GM21515 (cell line): ENCODE data around the gene PGS1.

Experiments
- ATAC-seq: cut with Tn5 transposase; IDR thresholded peaks from one replicate; pipeline ENCODE4 v1.9.1; 2021; ENCODE audit not compliant: unreplicated experiment

Gene PGS1

DNA sequence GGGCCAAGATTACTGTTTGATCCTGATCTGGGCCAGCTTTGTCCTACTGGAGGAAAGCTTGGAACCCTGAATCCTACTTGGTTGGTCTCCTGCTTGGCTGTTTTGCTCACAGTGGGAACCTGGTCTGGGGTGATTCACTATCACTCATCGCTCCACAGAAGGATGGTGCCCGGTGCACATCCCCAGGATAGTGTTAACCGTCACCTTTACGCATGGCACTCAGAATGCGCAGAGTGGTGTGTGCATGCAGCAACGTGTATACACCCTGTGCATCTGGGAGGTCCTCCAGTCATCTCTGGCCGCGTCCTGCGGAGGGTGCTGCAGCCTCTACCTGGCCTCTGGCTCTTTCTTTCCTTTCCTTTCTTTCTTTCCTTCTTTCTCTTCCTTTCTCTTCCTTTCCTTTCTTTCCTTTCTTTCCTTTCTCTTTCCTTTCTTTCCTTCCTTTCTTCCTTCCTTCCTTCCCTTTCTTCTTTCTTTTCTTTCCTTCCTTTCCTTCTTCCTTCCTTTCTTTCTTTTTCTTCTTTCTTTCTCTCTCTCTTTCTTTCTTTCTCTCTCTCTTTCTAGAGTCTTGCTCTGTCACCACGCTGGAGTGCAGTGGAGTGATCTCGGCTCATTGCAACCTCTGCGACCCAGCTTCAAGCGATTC, 31.7 kb upstream of the PGS1 start:
- ATAC-seq: no peak

DNA sequence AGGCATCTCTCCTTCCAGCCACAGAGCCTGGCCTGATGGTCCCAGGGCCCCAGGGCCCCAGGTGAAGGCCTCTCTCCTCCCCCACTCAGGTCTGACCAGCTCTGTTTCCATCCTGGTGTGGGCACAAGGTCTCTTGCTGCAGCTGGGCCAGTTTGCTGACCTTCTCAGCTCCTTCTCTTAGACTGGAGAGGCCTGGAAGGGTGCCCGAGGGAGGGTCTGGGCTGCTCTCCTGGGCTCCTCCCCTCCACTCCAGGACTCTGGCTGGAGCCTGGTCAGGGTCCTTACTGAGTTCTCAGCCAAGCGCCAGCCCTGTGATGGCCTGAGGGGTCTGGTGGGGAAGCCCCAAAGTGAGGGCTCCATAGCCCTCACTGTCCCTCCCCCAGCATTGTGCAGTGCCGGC, 31.0 kb upstream of the PGS1 start:
- ATAC-seq: no peak

DNA sequence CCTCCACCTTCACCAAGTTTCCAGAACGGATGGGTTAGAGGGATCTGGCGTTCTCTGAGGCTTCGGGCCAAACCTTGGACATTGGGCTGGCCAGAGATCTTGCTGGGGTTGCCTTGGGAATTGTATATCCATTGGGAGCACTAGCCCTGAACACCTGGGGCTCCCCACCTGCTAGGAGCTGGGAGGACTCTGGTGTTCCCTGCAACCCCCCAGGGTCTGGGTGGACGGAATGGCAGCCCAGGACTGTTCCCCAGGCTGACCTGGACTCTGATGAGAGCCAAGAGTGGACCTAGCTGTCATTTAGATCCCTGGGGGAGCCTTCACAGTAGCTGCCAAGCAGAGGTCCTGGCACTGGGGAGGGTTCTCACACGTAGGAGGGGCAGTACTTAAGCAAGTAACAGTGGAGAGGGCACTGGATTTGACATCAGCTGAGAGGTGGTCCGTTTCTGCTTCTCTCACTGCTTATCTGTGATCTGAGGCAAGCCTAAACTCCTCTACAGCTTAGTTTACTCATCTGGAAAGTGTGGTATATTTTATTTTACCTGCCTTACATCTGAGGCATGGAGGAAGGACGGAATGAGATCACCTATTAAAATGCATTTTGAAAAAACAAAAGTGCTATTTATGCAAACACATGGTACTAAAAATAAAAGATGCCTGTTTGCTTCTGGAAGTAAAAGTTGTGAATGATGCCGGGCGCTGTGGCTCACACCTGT, 30.2 kb upstream of the PGS1 start:
- ATAC-seq: no peak

DNA sequence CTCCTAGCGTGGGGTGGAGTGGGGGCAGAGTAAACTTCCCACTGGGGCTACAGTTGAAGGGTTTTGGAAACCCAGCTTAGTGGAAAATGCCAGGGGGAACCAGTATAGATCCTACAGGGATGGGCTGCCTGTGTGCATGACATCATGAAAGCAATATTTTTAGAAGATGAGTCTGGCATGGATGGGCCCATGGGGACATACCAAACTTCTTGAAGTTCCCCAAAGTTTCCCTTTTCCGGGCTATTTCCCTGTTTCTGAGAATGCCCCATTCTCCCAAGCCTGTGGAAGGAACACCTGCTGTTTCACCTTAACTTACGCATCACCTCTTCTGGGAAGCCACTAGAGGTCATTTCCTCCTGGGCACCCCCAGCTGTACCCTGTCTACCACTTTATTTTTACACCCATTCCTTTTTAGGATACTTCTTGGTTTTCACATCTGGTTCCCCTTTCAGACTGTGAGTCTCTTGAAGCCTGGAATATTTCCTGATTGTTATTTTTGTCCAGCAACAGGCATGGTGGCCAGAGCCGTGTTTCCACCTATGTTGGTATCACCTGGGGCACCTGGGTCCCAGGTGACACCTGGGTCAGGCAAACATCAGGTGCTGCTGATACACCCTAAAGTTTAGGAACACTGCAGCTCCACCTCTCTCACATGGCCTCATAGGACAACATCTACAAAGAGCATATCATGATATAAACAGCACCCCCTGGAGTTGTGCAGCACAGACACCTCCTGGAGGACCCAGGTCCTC, 28.4 kb upstream of the PGS1 start:
- no peak for ATAC-seq

DNA sequence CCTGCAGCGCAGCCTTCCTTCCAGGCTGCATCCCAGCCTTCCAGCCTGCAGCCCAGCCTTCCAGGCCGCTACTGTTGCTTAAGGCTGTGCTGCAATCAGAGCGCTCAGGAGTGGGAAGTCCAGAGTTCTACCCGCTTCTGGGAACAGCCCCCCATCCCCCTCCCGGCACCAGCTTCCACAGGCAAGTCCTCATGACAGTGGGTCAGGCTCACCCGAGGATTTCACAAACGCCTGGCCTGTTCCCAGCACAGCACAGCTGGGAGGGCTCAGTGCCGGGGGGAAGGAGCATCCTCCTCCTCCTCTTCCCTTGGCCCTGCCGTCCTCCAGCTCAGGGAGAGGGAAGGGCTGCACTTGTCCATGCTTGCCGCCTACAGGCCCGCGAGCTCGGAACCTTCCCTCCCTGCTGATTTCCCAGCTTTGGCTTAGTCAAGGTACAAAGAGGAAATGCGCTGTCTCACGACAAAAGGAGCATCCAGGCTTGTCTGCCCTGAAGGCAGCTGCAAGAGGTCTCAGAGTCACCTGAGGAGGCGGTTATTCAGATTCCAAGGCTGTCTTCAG, 26.9 kb upstream of the PGS1 start:
- ATAC-seq: no peak

DNA sequence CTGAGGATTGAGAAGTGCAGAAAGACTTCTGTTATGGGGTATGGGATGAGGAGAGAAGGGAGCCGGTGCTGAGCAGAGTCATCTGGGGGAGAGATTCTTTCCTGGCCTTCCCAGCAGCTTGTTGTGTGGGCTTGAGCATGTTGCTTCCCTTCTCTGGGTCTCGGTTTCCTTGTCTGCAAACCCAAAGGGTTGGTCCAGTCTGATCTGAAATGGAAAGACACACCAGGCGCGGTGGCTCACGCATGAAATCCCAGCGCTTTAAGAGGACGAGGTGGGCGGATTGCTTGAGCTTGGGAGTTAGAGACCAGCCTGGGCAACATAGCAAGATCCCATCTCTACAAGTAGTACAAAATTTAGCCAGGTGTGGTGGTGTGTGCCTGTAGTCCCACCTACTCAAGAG, 24.6 kb upstream of the PGS1 start:
- ATAC-seq: no peak

DNA sequence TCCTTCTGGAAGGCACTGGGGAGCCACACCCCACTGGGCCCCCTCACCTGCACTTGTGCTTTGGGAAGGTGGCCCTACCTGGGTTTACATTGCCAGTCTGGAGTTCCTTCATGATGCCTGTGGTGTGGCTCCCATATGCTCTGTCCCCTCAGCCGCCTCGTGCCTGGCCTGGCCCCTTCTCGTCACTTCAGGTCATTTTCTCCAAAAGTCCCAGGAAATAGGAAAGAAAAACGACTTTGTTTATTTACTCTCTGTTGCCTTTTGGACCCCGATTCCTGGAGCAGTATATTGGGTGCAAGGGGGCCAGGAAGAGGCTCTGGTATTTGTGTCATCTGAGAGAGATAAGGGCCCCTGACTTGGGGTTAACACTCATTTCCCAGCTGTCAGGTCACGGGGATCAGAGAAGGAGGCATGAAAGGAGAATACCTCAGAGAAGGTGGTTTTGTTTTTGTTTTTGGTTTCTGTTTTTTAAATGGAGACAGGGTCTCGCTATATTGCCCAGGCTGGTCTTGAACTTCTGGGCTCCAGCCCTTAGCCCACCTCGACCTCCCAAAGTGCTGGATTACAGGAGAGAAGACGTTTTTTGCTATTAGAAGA, 23.3 kb upstream of the PGS1 start:
- ATAC-seq: no peak

DNA sequence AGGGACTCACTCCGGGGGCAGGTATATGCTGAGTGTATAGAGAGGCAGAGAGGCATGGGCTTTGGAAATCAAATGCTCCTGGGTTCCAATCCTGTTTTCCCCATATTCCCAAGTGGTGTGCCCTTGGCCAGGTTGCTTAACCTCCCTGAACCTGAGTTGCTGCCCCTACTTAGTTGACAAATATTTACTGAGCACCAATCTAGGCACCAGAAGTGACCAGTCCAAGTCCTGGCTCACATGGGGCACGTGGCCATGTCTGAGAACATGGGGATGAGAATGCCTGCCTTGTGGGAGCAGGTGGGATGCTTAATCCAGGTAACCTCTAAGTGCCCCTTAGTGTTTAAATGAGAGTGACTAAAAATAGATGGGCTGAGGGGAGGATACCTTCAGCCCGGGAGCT, 22.7 kb upstream of the PGS1 start:
- no peak for ATAC-seq

DNA sequence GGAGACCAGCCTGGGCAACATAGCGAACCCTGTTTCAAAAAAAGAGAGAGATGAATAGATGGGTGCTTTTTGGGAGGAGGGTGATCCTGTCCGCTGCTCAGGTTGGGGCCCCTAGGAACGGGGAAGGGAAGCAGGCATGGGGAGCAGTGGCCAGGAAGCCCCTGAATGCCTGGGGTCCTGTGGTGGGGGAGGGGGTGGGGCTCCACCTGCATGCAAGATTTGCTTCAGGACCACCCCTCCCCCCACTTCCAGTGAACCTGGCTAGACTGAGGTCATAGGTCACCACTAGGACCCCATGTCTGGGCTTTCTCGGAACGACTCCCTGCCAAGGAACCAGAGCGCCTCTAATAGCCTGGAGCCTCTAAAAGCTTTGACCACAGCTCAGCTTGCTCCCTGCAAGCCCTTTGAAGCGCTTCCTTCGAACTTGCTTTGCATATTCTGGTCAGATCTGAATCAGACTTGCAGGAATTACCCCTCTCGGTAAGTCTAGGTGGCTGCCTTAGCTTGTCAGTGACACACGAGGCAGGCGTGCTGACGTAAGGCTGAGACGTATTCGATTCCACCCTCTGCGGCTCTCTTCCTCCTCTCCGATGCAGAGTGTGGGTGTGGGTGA, 22.2 kb upstream of the PGS1 start:
- ATAC-seq: peak; percentile 50

DNA sequence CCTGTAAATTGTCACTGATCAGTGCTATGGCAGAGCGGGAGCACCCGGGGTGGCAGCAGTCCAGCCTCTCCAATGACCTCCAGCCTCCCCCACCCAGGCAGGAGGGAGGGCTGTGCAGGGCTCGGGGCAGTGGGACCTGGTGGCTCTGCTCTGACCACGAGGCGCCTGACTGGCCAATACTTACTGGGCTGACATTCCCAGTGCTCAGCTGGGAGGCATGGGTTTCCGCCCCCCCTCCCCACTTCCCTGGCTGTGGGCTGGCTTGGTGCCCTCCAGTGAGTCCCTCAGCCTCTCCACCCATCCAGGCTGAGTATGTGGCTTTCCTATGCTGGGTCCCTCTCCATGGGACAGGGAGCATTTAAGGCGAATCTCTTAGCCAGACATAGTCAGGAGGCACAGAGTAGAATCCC, 21.3 kb upstream of the PGS1 start:
- no peak for ATAC-seq

DNA sequence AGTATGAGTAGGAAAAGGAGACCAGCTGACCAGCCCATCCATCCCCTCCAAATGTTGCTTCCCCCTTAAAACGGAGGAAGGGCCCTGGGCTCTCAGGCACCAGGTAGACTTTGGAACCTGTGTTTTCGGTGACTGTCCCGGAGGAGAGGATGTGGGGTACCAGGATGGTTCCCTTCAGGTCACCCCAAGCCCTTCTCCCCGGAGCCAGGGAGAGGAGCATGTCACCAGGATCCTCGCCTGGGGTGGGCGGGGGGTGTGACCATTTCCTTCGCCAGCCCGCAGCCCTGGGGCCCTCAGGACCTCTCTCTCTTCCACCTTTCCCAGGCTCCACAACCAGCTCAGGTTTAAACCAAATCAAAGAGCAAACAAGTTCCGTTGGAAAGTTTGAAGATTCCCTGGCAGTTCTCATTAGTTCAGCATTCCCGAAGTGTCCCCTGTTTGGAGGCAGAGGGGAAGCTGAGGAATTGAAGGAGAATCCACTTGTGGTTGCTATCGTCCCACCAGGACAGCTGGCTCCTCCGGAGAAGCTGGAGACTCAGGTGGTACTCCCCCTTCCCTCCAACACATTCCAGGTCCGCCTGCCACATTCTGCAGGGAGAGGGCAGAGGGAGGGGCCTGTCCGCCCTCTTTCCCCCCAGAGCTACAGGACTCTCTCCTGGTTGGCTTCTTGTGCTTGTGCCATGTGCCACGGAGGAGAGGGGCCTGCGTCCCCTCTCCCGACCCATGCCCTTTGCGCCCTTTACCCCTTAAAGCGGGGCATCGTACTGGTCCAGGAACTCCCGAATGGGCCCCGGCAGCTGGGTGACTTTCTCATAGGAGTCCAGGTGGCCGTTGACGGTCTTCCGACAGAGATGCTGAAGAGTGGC, 20.5 kb upstream of the PGS1 start:
- no peak for ATAC-seq

DNA sequence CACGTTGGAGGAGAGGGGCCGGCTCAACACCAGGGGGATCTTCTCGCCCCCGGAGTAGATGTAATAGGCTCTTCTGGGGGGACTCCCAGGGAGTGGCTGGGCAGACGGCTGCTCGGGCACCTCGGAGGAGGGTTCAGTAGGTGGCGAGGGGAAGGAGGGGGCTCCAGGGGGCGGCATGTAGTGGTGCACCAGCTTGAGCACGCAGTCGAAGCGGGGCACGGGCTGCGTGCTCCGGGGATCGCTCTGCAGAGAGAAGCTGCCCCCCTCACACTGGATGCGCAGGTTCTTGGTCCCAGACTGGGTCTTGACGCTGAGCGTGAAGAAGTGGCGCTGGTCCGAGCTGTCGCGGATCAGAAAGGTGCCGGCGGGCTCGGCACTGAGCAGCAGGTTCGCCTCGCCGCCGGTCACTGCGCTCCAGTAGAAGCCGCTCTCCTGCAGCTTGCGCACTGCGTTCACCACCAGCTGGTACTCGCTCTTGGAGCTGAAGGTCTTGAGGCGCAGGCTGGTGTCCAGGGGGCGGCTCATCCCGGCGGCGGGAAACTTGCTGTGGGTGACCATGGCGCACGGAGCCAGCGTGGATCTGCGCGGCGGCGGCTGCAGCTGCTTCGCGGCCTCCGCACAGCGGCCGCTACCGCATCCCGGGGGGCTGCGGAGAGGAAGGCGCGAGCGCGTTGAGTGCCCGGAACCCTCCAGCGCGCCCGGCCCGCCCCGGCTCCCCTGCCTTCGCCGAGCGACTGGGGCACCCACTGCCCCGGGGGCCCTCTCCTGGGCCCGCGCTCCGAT, 19.7 kb upstream of the PGS1 start:
- no peak for ATAC-seq

DNA sequence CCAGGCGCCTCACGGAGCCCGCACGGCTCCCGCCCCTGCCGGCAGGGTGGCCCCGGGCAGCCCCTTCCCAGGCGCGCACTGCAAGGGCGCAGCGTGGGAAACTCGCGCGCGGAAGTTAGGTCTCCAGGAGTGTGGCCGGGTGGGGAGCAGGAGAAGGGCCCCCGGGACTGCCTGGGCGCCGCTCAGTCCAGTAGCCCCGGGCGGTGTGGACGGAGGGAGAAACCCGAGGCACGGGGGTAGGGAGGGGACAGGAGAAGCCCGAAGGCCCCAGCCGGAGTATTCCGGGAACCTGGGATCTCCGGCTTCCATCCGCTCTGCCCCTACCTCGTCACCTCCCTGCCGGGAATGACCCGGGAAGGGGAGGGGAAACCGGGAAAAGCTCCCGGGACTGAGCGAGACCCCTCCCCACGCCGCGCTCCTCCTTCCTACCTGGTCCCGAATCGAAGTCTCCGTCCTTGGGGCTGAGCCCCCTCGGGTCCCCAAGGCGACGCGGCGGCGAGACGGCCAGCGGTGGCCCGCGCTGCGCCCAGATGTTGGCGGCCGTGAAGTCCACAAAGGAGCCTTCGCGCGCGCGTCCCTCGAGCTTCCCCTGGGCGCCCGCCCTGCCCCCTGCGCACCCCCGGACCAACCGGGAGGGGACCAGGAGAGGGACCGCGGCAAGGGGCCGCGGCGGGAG, 19.0 kb upstream of the PGS1 start:
- no peak for ATAC-seq

DNA sequence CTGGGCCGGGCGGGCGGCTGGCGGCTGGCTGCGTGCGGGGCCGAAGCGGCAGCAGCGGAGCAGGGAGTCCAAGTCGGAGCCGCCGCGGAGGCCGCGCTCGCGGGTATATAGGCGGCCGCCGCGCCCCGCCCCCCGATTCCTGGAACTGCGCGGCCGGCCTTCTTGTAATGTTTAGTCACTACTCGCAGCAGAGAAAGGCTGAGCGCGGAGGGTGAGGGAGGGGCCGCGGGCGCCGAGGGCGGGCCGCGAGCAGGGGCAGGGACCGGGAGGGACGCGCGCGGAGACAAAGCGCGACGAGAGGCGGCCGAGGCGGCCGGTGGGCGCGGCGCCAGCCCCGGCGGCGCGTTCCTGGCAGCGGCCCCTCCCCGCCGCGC, 18.5 kb upstream of the PGS1 start, which contains the start of gene SOCS3:
Gene SOCS3 (minus strand): TSS at position 81 of the 374 bp plus-strand sequence. CDS start 982 bp downstream, outside the sequence.
- peak; percentile 33 for ATAC-seq

DNA sequence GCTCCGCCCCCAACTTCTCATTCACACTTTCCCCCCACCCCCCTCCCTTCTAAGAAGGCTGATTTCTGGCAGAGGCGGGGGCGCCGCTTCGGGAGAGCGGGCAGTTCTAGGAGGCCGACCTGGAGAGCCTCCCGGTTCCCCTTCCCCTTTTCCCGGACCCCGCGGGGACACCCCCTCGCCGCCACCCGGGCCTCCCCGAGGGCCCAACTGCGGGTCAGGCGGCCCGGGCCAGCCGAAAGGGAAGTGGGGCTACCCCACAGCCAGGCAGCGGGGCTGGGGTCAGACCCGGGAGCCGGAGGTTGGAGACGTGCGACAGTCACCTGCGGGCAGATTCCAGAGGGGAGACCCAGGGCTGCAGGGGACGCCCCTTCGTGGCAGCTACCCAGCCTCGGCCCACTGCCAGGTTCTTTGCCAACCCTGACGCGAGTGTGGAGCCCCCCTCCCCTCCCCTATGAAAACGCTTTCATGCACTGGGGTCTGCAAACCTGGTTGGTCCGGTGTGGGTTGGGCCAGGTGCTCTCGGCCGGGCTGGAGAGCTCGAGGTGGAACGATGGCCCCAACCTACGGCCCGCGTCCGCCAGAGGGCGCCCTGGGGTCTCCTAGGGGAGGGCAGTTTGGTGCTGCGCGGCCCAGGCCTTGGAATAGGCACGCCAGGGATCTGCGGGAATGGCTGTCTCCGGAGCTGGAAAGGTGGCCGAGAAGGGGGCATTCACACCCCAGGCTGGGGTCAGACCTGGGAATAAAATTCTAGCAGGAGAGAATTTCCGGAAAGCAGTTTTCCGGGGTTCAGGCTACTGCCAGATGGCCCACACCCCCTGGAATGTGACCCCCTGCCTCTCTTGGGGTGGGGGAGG, 17.9 kb upstream of the PGS1 start:
- peak; percentile 23 for ATAC-seq

DNA sequence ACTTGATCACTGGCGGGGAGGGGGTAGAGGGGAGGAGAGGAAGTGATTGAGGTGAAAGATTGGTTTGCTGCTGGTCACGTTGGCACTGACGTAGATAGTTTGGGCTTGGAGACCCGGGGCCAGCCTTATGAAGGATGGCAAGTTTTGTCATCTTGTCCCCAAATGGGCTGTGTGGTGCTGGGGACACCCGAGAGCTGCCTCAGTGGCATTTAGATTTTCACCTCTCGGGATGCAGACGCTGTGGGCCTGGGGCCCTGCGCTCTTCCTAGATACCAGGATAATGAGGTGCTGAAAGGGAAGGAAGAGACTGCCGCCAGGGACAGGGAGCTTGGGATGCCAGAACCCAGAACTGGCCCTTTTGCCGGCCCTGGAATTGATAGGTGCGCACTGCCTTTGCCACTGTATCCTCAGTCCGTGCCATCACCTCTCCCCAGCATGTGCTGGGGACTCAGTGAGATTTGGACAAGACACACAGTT, 17.2 kb upstream of the PGS1 start:
- no peak for ATAC-seq

DNA sequence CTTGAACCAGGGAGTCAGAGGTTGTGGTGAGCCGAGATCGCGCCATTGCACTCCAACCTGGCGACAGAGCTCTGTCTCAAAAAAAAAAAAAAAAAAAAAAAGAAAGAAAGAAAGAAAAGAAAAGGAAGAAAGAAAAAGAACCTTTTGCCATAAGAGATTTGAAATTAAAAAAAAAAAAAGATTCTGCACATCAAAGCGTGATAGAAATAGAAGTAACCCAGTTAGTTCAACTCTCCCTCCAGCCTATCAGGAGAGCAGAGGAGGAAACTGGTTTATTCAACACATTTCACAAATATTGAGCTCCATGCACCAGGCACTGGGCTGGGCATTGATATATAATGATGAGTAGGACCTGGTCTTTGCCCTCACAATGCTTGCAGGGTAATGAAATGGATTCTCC, 16.2 kb upstream of the PGS1 start:
- no peak for ATAC-seq

DNA sequence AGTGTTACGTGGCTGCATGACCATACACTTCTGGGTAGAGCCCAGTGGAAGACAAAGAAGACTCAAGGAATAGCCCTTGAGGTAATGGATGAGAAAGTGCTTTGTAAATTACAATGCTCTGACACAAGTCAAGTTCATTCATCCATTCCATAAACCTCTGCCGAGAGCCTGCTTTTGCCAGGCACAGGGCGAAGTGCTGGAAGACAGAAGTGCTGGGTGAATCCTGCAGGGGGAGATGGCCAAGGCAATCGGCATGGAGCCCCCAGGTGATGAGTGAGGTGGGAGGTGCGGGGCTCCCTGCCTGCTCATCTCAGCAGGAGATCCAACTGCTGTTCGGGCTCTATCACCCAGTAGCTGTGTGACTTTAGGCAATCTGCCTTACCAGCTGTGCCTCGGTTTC, 15.8 kb upstream of the PGS1 start:
- ATAC-seq: no peak
